Smooth muscle cell (in vitro differentiated cells): Measurements from ENCODE around the gene GPX7. TPM values are rescaled to one million over a fixed set of nuclear protein-coding genes. Genes with fewer than 3 reads are reported as not detected.
A peak's percentile ranks its signal among the peaks of the same experiment; 100 is the strongest.

Source experiments
- DNase-seq: peaks from one replicate; lab custom pipeline; 2025; ENCODE audit not compliant: unreplicated experiment; lab: John Stamatoyannopoulos, UW
- H2AFZ ChIP-seq: fragments of 200-600 bp; sonication (generic); 2 replicates; pipeline ENCODE4 v1.6.0; 2016; ENCODE audit warnings: antibody characterized with exemption, low read depth, mild to moderate bottlenecking
- H3F3A ChIP-seq: fragments of 200-600 bp; sonication (generic); 2 replicates; pipeline ENCODE4 v1.6.0; 2017; ENCODE audit warnings: antibody characterized with exemption, low read depth
- H3K27ac ChIP-seq: fragments of 200-600 bp; sonication (generic); 2 replicates; pipeline ENCODE4 v1.5.1; 2016; ENCODE audit warnings: low read depth, mild to moderate bottlenecking
- H3K27me3 ChIP-seq: fragments of 200-600 bp; sonication (generic); 2 replicates; pipeline ENCODE4 v1.6.1; 2016; ENCODE audit warnings: low read depth, mild to moderate bottlenecking
- H3K36me3 ChIP-seq: fragments of 200-600 bp; sonication (generic); 2 replicates; pipeline ENCODE4 v1.5.1; 2016; ENCODE audit warnings: low read depth
- H3K4me1 ChIP-seq: fragments of 200-600 bp; sonication (generic); 2 replicates; pipeline ENCODE4 v1.5.1; 2016; ENCODE audit warnings: low read depth
- H3K4me2 ChIP-seq: fragments of 200-600 bp; sonication (generic); 2 replicates; pipeline ENCODE4 v1.6.0; 2016; ENCODE audit warnings: mild to moderate bottlenecking
- H3K4me3 ChIP-seq: fragments of 200-600 bp; sonication (generic); 2 replicates; pipeline ENCODE4 v1.5.1; 2016; ENCODE audit warnings: mild to moderate bottlenecking
- H3K79me2 ChIP-seq: fragments of 200-600 bp; sonication (generic); 2 replicates; pipeline ENCODE4 v1.6.0; 2016; ENCODE audit warnings: low read depth, mild to moderate bottlenecking
- H3K9ac ChIP-seq: fragments of 200-600 bp; sonication (generic); 2 replicates; pipeline ENCODE4 v1.6.0; 2016; ENCODE audit warnings: low read depth
- H3K9me3 ChIP-seq: fragments of 200-600 bp; sonication (generic); replicated peaks from 2 replicates; pipeline ENCODE4 v1.5.1; 2016; ENCODE audit warnings: low read depth
- H4K20me1 ChIP-seq: fragments of 200-600 bp; sonication (generic); 2 replicates; pipeline ENCODE4 v1.6.0; 2016; ENCODE audit warnings: low read depth
- WGBS: methylation state at CpG from one replicate; pipeline ENCODE4 v1.1.7; 2016; ENCODE audit warnings: low lambda C conversion rate; 5-methylcytosine and 5-hydroxymethylcytosine counted together
- polyA plus RNA-seq: library from polyadenylated mRNA; unstranded; fragments of >200 nt; fragmentation: Nextera tagmentation; extraction: Ambion mirVana; gene quantifications from 2 replicates; pipeline ENCODE4 v1.2.1, GENCODE V29; 2016
- total RNA-seq: library from RNA; depleted of rRNA; stranded (reverse); fragments of >200 nt; gene quantifications from 2 replicates; pipeline ENCODE4 v1.2.3, GENCODE V29; 2014
- TF ChIP-seq, protein P1 (sequence below): fragments of 200-600 bp; sonication (generic); IDR thresholded peaks from 2 replicates; pipeline ENCODE4 v1.5.1; 2017; ENCODE audit warnings: borderline replicate concordance, mild to moderate bottlenecking, antibody characterized with exemption; ENCODE audit not compliant: insufficient read depth, poor library complexity, severe bottlenecking

GPX7 gene
- total and polyA plus RNA-seq, 2 experiments from 2014 or later: 164 to 192 TPM

DNA sequence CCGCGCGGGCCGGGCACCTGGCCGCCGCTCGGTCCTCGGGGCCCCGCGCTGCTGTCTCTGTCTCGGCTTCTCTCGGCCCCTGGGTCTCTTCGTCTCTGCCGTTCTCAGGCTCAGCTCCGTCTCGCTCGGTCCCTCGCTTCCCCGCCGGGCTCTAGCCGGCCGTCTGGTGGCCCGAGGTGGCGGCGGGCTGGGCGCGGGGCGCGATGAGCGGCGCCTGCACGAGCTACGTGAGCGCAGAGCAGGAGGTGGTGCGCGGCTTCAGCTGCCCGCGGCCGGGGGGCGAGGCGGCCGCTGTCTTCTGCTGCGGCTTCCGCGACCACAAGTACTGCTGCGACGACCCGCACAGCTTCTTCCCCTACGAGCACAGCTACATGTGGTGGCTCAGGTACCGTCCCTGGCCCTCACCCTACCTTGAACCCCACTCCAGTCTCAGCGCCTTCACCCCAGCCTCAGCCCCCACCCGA is 31.2 kb downstream of the GPX7 start:
- H2AFZ ChIP-seq: peak overlapping the region; percentile 91
- H3K9ac ChIP-seq: no peak overlapping the region

DNA sequence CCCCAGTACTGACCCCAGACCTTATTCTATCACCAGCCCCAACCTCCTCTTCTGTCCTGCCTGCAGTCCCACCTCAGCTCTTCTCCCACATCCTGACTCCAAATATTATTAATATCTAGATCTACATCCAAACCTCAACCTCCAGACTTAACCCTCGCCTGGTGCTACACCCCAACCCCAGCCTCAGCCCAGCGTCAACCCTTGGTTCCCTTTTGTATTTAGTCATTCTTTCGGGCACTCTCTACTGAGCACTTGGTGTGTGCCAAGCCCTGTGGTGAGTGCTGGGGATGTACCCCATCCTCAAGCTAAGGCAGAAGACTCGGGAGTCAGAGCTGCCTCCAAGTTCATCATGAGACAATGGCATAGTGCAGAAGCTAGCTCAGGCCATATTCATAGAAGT is 31.9 kb downstream of the GPX7 start:
- H3K36me3 ChIP-seq: no peaks in the 10 kb centered on the region
- TF ChIP-seq, protein P1, sequence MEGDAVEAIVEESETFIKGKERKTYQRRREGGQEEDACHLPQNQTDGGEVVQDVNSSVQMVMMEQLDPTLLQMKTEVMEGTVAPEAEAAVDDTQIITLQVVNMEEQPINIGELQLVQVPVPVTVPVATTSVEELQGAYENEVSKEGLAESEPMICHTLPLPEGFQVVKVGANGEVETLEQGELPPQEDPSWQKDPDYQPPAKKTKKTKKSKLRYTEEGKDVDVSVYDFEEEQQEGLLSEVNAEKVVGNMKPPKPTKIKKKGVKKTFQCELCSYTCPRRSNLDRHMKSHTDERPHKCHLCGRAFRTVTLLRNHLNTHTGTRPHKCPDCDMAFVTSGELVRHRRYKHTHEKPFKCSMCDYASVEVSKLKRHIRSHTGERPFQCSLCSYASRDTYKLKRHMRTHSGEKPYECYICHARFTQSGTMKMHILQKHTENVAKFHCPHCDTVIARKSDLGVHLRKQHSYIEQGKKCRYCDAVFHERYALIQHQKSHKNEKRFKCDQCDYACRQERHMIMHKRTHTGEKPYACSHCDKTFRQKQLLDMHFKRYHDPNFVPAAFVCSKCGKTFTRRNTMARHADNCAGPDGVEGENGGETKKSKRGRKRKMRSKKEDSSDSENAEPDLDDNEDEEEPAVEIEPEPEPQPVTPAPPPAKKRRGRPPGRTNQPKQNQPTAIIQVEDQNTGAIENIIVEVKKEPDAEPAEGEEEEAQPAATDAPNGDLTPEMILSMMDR: no peak
- H4K20me1 ChIP-seq: no peaks in the 10 kb centered on the region
- H3K4me1 ChIP-seq: no peaks in the 10 kb centered on the region
- H3K4me2 ChIP-seq: no peak overlapping the region
- no peaks in the 10 kb centered on the region for H3F3A ChIP-seq
- H3K27ac ChIP-seq: no peak overlapping the region
- no peak for DNase-seq
- no peaks in the 10 kb centered on the region for H3K9me3 ChIP-seq
- no peak overlapping the region for H2AFZ ChIP-seq
- H3K79me2 ChIP-seq: no peaks in the 10 kb centered on the region
- H3K4me3 ChIP-seq: no peak overlapping the region
- peaks cover 22% of the 10 kb centered on the region for H3K27me3 ChIP-seq
- WGBS: 93% methylated on average over 4 of the region's 4 CpGs
- H3K9ac ChIP-seq: no peak overlapping the region

More for the DNA sequence above, 31.2 kb downstream of the GPX7 start:
- DNase-seq: no peak
- TF ChIP-seq, protein P1: no peak
- H3K27me3 ChIP-seq: peaks cover 22% of the 10 kb centered on the region
- H3K79me2 ChIP-seq: no peaks in the 10 kb centered on the region
- H3K9me3 ChIP-seq: no peaks in the 10 kb centered on the region
- 8% methylated on average over 28 of the region's 52 CpGs for WGBS
- H3K4me3 ChIP-seq: peak overlapping the region; percentile 54
- H3K27ac ChIP-seq: no peak overlapping the region
- no peaks in the 10 kb centered on the region for H4K20me1 ChIP-seq
- peak overlapping the region; percentile 91 for H3K4me2 ChIP-seq
- H3K4me1 ChIP-seq: no peaks in the 10 kb centered on the region
- H3F3A ChIP-seq: no peaks in the 10 kb centered on the region
- no peaks in the 10 kb centered on the region for H3K36me3 ChIP-seq

DNA sequence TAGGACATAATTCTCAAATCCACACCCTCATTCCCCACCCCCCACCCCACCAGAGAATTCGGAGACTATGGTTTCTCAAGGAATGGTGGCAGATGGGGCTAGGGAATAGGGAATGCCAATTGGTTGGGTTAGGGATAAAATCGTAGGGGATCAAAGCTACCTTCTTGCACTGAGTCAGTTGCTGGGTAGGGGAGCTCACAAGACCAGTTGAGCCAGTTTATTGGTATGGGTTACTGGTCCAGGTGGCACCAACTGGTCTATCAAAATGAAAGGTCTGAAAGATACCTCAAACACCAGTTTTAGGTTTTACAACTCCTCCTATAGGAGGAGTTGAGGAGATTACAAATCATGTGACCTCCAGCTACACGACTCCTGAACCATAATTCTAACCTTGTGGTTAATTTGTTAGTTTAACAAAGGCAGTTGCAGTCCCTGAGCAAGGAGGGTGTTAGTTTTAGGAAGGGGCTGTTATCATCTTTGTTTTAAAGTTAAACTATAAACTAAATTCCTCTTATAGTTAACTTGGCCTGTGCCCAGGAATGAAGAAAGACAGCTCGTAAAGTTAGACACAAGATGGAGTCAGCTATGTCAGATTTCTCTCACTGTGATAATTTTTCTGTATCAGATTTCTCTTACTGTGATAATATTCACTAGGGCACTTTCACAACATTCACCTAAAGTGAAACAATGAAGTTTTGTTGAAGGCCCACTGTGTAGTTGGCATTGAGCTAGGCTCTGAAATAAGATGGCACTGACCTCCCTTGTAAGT is 33.3 kb downstream of the GPX7 start:
- no peaks in the 10 kb centered on the region for H3K4me1 ChIP-seq
- DNase-seq: no peak

More for the DNA sequence above, 33.3 kb downstream of the GPX7 start:
- H2AFZ ChIP-seq: no peak overlapping the region
- H3K4me3 ChIP-seq: no peak overlapping the region
- peaks cover 22% of the 10 kb centered on the region for H3K27me3 ChIP-seq
- H4K20me1 ChIP-seq: no peaks in the 10 kb centered on the region
- no peaks in the 10 kb centered on the region for H3F3A ChIP-seq
- no peaks in the 10 kb centered on the region for H3K79me2 ChIP-seq
- no peaks in the 10 kb centered on the region for H3K9me3 ChIP-seq
- no peak overlapping the region for H3K4me2 ChIP-seq
- 85% methylated on average over 4 of the region's 4 CpGs for WGBS
- no peak overlapping the region for H3K27ac ChIP-seq
- H3K36me3 ChIP-seq: no peaks in the 10 kb centered on the region
- H3K9ac ChIP-seq: no peak overlapping the region
- TF ChIP-seq, protein P1: no peak
